ENCODE data around the gene BRINP3. TPM values are rescaled to one million over a fixed set of nuclear protein-coding genes. Genes with fewer than 3 reads are reported as not detected.

Gene BRINP3
- total and polyA plus RNA-seq, 2 experiments from 2014 or later: 5.0 to 6.3 TPM

DNA sequence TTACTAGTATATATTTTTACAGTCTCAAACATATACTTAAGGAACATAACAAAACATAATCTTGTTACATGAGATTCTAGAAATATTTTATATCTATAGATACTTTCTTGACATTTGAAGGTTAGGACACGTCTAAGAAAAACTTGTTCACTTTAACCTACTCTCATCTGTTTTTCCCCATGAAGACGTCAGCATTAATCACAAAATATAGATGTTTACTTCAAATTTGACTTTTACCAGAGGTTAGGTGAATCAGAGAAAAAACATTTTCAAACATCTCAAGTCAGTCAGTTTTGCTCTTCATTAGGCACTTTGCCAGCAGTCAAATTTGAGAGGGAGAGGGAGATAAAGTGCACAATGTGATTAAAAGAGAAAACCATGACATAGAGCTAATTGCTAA is 47.7 kb downstream of the BRINP3 start:
- TF ChIP-seq, protein P1, sequence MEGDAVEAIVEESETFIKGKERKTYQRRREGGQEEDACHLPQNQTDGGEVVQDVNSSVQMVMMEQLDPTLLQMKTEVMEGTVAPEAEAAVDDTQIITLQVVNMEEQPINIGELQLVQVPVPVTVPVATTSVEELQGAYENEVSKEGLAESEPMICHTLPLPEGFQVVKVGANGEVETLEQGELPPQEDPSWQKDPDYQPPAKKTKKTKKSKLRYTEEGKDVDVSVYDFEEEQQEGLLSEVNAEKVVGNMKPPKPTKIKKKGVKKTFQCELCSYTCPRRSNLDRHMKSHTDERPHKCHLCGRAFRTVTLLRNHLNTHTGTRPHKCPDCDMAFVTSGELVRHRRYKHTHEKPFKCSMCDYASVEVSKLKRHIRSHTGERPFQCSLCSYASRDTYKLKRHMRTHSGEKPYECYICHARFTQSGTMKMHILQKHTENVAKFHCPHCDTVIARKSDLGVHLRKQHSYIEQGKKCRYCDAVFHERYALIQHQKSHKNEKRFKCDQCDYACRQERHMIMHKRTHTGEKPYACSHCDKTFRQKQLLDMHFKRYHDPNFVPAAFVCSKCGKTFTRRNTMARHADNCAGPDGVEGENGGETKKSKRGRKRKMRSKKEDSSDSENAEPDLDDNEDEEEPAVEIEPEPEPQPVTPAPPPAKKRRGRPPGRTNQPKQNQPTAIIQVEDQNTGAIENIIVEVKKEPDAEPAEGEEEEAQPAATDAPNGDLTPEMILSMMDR (IDR thresholded peaks at IDR 0.05; ENCODE audit: low read depth, low read length): no peak
- H3K27me3 ChIP-seq: no peaks in the 10 kb centered on the region
- H3K4me1 ChIP-seq (ENCODE audit: low read depth): no peaks in the 10 kb centered on the region
- H3K9me3 ChIP-seq (ENCODE audit: low read depth): no peaks in the 10 kb centered on the region
- no peak overlapping the region for H3K27ac ChIP-seq
- H3K36me3 ChIP-seq: no peaks in the 10 kb centered on the region
- no peak for DNase-seq (ENCODE audit: low read depth in 1 of 2, low spot score in 1 of 2)
- no peak overlapping the region for H3K4me3 ChIP-seq

DNA sequence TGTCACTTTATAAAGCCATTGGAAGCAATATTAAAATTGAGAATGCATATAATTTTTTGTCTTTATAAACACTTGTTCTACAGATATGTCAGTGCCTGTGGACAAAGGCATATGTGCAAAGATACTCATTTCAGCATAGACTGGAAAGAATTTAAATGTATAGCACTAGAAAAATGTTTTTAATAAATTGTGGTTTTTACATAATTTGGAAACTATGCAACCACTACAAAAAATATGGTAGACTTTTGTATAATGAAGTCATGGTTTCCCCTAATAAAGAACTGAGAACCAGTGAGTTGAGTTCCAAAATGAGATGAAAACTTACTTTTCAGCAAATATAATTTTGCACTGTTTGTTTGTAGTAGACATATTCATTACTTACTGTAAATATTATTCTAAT is 48.5 kb downstream of the BRINP3 start:
- no peaks in the 10 kb centered on the region for H3K27me3 ChIP-seq
- no peaks in the 10 kb centered on the region for H3K9me3 ChIP-seq (ENCODE audit: low read depth)
- TF ChIP-seq, protein P1 (IDR thresholded peaks at IDR 0.05; ENCODE audit: low read depth, low read length): no peak
- no peak overlapping the region for H3K4me3 ChIP-seq
- no peaks in the 10 kb centered on the region for H3K4me1 ChIP-seq (ENCODE audit: low read depth)
- DNase-seq (ENCODE audit: low read depth in 1 of 2, low spot score in 1 of 2): no peak
- no peak overlapping the region for H3K27ac ChIP-seq
- no peaks in the 10 kb centered on the region for H3K36me3 ChIP-seq

DNA sequence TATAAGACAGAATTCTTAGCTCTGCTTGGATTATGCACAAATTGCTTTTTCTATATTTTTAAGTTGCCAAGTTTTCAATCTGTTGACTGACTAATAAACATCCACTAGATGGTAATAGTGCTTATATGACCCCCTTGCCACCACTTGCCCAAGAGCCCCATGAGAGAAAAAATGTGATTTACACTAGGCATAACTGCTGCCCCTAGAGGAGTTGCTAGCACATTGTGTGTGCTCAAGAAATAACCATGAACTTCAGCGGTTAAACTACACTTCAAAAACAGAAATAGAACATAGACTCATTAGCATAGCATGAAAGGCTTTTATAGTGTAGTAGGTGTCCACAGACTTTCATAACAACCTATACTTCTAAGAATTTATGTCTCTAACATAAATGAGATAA is 61.4 kb downstream of the BRINP3 start:
- Histone ChIP-seq H3K9me3 (ENCODE audit: low read depth) (no peaks in the 10 kb centered on the region), H3K27me3 (no peaks in the 10 kb centered on the region), H3K27ac (no peak overlapping the region), H3K36me3 (no peaks in the 10 kb centered on the region), H3K4me3 (no peak overlapping the region), H3K4me1 (ENCODE audit: low read depth) (no peaks in the 10 kb centered on the region)
- TF ChIP-seq, protein P1 (IDR thresholded peaks at IDR 0.05; ENCODE audit: low read depth, low read length): no peak
- peak in 1 of 2 donors; percentile 4 for DNase-seq (ENCODE audit: low read depth in 1 of 2, low spot score in 1 of 2)

DNA sequence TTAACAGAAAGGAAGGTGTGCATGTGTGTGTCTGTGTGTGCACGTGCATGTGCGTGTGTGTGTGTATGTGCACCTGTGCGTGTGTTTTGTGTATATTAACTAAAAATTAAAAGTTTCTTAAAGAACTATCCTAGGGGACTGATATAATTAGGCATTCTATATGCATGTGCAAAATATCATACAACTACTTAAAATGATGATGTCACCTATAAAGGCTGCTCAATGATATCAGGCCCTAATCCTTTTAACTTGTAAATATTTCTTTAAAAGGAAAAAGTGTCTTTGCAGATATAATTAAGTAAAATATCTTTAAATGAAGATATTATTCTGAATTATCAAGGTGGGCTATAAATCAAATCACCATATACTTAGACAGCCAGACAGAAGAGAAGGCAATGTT is 64.5 kb downstream of the BRINP3 start:
- no peak for DNase-seq (ENCODE audit: low read depth in 1 of 2, low spot score in 1 of 2)
- H3K4me3 ChIP-seq: no peak overlapping the region
- TF ChIP-seq, protein P1 (IDR thresholded peaks at IDR 0.05; ENCODE audit: low read depth, low read length): no peak
- no peaks in the 10 kb centered on the region for H3K27me3 ChIP-seq
- no peaks in the 10 kb centered on the region for H3K36me3 ChIP-seq
- no peaks in the 10 kb centered on the region for H3K4me1 ChIP-seq (ENCODE audit: low read depth)
- H3K27ac ChIP-seq: no peak overlapping the region
- H3K9me3 ChIP-seq (ENCODE audit: low read depth): no peaks in the 10 kb centered on the region

DNA sequence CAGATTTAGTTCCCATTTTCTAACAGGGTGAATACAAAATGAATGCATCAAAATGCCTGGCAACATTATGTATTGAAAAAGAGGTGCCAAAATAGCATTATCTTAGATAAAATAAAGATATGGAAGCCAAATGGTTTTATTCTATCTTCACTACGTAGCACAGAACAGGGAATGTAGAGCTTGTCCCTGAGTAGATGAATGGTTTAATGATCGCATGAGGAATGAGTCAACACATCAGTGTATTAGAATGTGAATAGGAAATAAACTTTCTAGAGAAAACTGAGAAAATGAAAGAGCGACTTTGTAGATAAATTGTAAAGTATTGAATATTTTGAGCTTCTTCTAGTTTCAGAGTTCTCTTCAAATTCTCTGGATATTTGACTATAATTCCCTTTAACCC is 74.3 kb downstream of the BRINP3 start:
- no peak for DNase-seq (ENCODE audit: low read depth in 1 of 2, low spot score in 1 of 2)
- Histone ChIP-seq H3K36me3 (no peaks in the 10 kb centered on the region), H3K27me3 (no peaks in the 10 kb centered on the region), H3K4me1 (ENCODE audit: low read depth) (no peaks in the 10 kb centered on the region), H3K4me3 (no peak overlapping the region), H3K27ac (no peak overlapping the region), H3K9me3 (ENCODE audit: low read depth) (no peaks in the 10 kb centered on the region)
- TF ChIP-seq, protein P1 (IDR thresholded peaks at IDR 0.05; ENCODE audit: low read depth, low read length): no peak

DNA sequence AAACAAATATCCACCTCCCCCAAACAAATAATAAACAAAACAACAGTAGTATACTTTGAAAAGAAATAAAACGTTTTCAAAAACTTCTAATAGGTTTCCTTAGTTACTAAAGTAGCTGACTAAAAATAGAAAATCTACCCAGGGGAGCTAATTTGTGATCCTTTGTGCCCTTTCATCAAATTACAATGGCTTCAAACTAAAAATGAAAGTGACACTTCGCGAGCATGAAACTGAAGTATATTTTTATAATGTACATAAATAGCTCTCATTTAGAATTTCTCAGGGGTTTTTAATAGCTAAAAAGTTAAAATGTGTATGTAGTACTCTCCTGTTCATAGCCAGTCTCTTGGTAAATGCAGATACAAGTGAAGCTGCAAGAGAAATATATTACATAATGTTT is 78.4 kb downstream of the BRINP3 start:
- DNase-seq (ENCODE audit: low read depth in 1 of 2, low spot score in 1 of 2): no peak
- Histone ChIP-seq H3K27me3 (no peaks in the 10 kb centered on the region), H3K27ac (no peak overlapping the region), H3K36me3 (no peaks in the 10 kb centered on the region), H3K9me3 (ENCODE audit: low read depth) (no peaks in the 10 kb centered on the region), H3K4me1 (ENCODE audit: low read depth) (no peaks in the 10 kb centered on the region), H3K4me3 (no peak overlapping the region)
- TF ChIP-seq, protein P1 (IDR thresholded peaks at IDR 0.05; ENCODE audit: low read depth, low read length): no peak

All from cardiac muscle cell (in vitro differentiated cells and primary cell).